SU-DHL-6 (cell line): ENCODE data around the gene AKAP8L.

Experiments
- H2AFZ ChIP-seq: fragments of 200-600 bp; sonication (generic); 2 replicates; pipeline ENCODE4 v1.6.1; 2014; ENCODE audit warnings: low read depth, mild to moderate bottlenecking, moderate library complexity, mixed read lengths, antibody characterized with exemption, low read length; ENCODE audit not compliant: severe bottlenecking
- H3F3A ChIP-seq: fragments of 200-600 bp; shearing (Covaris generic); 2 replicates; pipeline ENCODE4 v1.6.0; 2016; ENCODE audit warnings: antibody characterized with exemption, mild to moderate bottlenecking; ENCODE audit not compliant: insufficient read depth
- H3K27ac ChIP-seq: fragments of 200-600 bp; sonication (generic); 2 replicates; pipeline ENCODE4 v1.5.1; 2016; ENCODE audit warnings: low read depth, mild to moderate bottlenecking, low read length, moderate library complexity, mixed read lengths
- H3K27me3 ChIP-seq: fragments of 200-600 bp; sonication (generic), shearing (Covaris generic); 2 replicates; pipeline ENCODE4 v1.6.0; 2014; ENCODE audit warnings: mild to moderate bottlenecking, low read length
- H3K36me3 ChIP-seq: fragments of 200-600 bp; sonication (generic); 2 replicates; pipeline ENCODE4 v1.6.1; 2014; ENCODE audit warnings: mild to moderate bottlenecking, low read length, mixed read lengths
- H3K4me2 ChIP-seq: fragments of 300-600, 200-600 bp; shearing (Covaris generic), sonication (generic); 2 replicates; pipeline ENCODE4 v1.6.0; 2014; ENCODE audit warnings: low read length, low read depth, mild to moderate bottlenecking; ENCODE audit not compliant: poor library complexity, severe bottlenecking
- H3K4me3 ChIP-seq: fragments of 200-600 bp; sonication (generic); 2 replicates; pipeline ENCODE4 v1.5.1; 2014; ENCODE audit warnings: antibody characterized with exemption, low read length, mild to moderate bottlenecking, mixed read lengths; ENCODE audit not compliant: insufficient read depth, poor library complexity, severe bottlenecking
- H3K79me2 ChIP-seq: fragments of 200-600 bp; sonication (generic); 2 replicates; pipeline ENCODE4 v1.6.1; 2014; ENCODE audit warnings: mild to moderate bottlenecking, low read length, moderate library complexity; ENCODE audit not compliant: insufficient read depth
- H3K9ac ChIP-seq: fragments of 200-600 bp; sonication (generic); 2 replicates; pipeline ENCODE4 v1.7.0; 2014; ENCODE audit warnings: mild to moderate bottlenecking, low read length
- H3K9me2 ChIP-seq: fragments of 200-600 bp; sonication (generic); replicated peaks from 2 replicates; pipeline ENCODE4 v1.6.1; 2014; ENCODE audit warnings: low read length; ENCODE audit not compliant: insufficient read depth
- H3K9me3 ChIP-seq: fragments of 200-600 bp; sonication (generic); 2 replicates; pipeline ENCODE4 v1.6.1; 2014; ENCODE audit warnings: low read length, mixed read lengths; ENCODE audit not compliant: insufficient read depth
- H4K20me1 ChIP-seq: fragments of 200-600 bp; sonication (generic); 2 replicates; pipeline ENCODE4 v1.6.1; 2014; ENCODE audit warnings: low read depth, mild to moderate bottlenecking, antibody characterized with exemption, low read length, moderate library complexity, mixed read lengths
- EZH2phosphoT487 ChIP-seq: fragments of 200-600 bp; sonication (generic), shearing (Covaris generic); conservative IDR thresholded peaks from 2 replicates; pipeline ENCODE4 v1.6.1; 2018; ENCODE audit warnings: mild to moderate bottlenecking, antibody characterized with exemption, low read length, moderate library complexity, mixed read lengths
- TF ChIP-seq, protein P1 (sequence below): fragments of 200-600 bp; sonication (generic); IDR thresholded peaks from one replicate; pipeline ENCODE4 v1.5.1; 2017; ENCODE audit warnings: antibody characterized with exemption, mild to moderate bottlenecking, low read length, moderate library complexity; ENCODE audit not compliant: insufficient read depth, poor library complexity, severe bottlenecking

The AKAP8L gene

DNA sequence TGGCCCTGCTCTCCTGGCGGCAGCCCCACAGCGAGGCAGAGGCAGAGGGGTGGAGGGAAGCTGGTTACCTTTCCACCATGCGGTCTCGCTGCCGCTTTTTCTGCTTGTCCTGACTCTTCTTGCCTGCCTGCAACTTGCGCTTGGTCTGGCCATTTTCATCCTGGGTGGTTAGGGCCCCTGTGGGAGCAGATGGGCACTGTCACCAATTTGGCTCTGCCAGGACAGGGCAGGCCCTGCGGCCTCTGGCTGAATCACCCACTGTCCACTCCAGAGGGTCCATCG lies 19.6 kb downstream of the AKAP8L start:
- no peak overlapping the region for H3K9ac ChIP-seq
- H3F3A ChIP-seq: no peaks in the 10 kb centered on the region
- H3K36me3 ChIP-seq: peaks cover 5% of the 10 kb centered on the region; the same call in 1 of the 2 replicates
- peaks cover 31% of the 10 kb centered on the region for H3K79me2 ChIP-seq
- H3K4me2 ChIP-seq: no peak overlapping the region
- H3K27ac ChIP-seq: no peak overlapping the region
- no peak for TF ChIP-seq EZH2phosphoT487
- TF ChIP-seq, protein P1, sequence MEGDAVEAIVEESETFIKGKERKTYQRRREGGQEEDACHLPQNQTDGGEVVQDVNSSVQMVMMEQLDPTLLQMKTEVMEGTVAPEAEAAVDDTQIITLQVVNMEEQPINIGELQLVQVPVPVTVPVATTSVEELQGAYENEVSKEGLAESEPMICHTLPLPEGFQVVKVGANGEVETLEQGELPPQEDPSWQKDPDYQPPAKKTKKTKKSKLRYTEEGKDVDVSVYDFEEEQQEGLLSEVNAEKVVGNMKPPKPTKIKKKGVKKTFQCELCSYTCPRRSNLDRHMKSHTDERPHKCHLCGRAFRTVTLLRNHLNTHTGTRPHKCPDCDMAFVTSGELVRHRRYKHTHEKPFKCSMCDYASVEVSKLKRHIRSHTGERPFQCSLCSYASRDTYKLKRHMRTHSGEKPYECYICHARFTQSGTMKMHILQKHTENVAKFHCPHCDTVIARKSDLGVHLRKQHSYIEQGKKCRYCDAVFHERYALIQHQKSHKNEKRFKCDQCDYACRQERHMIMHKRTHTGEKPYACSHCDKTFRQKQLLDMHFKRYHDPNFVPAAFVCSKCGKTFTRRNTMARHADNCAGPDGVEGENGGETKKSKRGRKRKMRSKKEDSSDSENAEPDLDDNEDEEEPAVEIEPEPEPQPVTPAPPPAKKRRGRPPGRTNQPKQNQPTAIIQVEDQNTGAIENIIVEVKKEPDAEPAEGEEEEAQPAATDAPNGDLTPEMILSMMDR: no peak
- no peaks in the 10 kb centered on the region for H3K9me2 ChIP-seq
- H3K4me3 ChIP-seq: no peak overlapping the region
- no peaks in the 10 kb centered on the region for H3K9me3 ChIP-seq
- H2AFZ ChIP-seq: no peak overlapping the region
- H3K27me3 ChIP-seq: no peaks in the 10 kb centered on the region
- peaks cover 5% of the 10 kb centered on the region; the same call in 1 of the 2 replicates for H4K20me1 ChIP-seq

DNA sequence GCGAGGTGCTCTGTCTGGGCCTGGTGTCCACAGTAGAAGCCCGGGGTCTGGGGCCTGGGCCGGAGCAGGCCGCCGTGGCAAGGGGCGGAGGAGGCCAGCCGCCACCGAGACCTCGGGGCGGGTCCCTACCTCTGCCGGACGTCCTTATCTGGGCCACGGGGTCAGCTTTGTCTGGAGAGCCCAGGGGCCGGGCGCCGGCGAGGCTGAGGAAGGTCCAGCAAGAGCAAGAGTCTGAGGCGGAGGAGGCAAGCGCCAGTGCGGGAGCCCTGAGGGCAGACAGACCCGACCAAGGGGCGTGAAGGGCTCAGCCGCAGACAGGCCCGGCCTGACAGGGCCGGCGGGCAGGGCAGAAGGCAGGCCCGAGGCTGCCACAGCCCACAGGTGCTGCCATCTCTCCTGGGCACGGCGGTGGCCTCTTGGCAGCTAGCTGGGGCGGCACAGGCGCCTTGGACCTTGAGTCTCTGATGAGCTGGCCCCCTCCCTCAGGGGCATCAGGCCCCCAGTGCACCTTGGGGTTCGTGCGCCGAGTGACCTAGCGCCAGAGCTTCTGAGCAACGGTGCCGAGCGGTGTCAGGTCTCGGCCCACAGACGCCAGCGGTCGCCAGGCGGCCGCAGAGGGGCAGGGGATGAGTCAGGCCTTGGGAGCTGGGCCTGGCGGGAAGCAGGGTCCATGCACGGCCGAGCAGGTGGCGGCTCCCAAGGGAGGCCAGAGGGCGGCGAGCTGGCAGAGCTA lies 20.1 kb downstream of the AKAP8L start:
- no peaks in the 10 kb centered on the region for H3F3A ChIP-seq
- no peak overlapping the region for H3K9ac ChIP-seq
- H3K4me2 ChIP-seq: no peak overlapping the region
- no peaks in the 10 kb centered on the region; the same call in 1 of the 2 replicates for H4K20me1 ChIP-seq
- H3K9me3 ChIP-seq: no peaks in the 10 kb centered on the region
- no peaks in the 10 kb centered on the region for H3K27me3 ChIP-seq
- TF ChIP-seq EZH2phosphoT487: no peak
- TF ChIP-seq, protein P1: no peak
- H3K9me2 ChIP-seq: no peaks in the 10 kb centered on the region
- H3K36me3 ChIP-seq: peaks cover 5% of the 10 kb centered on the region; the same call in 1 of the 2 replicates
- no peak overlapping the region for H2AFZ ChIP-seq
- no peak overlapping the region for H3K4me3 ChIP-seq
- H3K79me2 ChIP-seq: peaks cover 28% of the 10 kb centered on the region
- no peak overlapping the region for H3K27ac ChIP-seq

DNA sequence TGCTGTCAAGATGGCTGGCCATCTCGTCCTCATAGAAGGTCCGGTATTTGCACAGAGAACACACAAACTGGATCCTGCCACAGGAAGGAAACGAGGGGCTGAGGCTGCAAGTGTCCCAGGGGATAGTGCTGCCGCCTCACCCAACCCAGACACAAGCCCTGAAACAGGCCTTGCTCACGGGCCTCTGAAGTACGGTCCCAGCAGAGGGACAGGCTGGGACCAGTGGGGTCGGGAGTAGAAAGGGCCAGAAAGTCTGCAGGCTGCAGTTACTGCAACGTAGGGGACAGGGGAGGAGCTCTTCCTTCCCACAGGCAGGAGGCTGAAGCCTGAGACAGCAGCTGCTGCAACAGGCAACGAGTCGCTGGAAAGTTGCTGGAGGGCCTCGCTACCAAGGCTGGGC lies 21.0 kb downstream of the AKAP8L start:
- H3K9me2 ChIP-seq: no peaks in the 10 kb centered on the region
- no peak overlapping the region for H3K27ac ChIP-seq
- H3K4me3 ChIP-seq: no peak overlapping the region
- H2AFZ ChIP-seq: no peak overlapping the region
- H3K79me2 ChIP-seq: peaks cover 24% of the 10 kb centered on the region; the same call in 1 of the 2 replicates
- H3K27me3 ChIP-seq: no peaks in the 10 kb centered on the region
- H3K9ac ChIP-seq: no peak overlapping the region
- no peaks in the 10 kb centered on the region; the same call in 1 of the 2 replicates for H4K20me1 ChIP-seq
- TF ChIP-seq, protein P1: no peak
- no peak for TF ChIP-seq EZH2phosphoT487
- no peaks in the 10 kb centered on the region for H3K9me3 ChIP-seq
- H3K36me3 ChIP-seq: peaks cover 11% of the 10 kb centered on the region; the same call in 1 of the 2 replicates
- peaks cover 5% of the 10 kb centered on the region; the same call in 1 of the 2 replicates for H3F3A ChIP-seq
- H3K4me2 ChIP-seq: no peak overlapping the region
